Tibial artery (tissue), 4 donors: Measurements from ENCODE around the gene ZFYVE21.

Source experiments
- DNase-seq, 2 donors: peaks; one replicate each; pipeline ENCODE4 v3.0.0-alpha.2; 2019
- H3K27ac ChIP-seq, 2 donors: fragments of 200-600 bp; sonication (generic) in 1 of 2; 1 replicate in 1 of 2; 2 replicates in 1 of 2; pipeline ENCODE4 v1.5.1; 2018 to 2019; ENCODE audit warnings: mild to moderate bottlenecking in 1 of 2
- H3K27me3 ChIP-seq, 2 donors: fragments of 200-600 bp; sonication (generic) in 1 of 2; one replicate each; pipeline versions ENCODE4 v1.5.1 to v1.6.0; 2016 to 2019
- H3K36me3 ChIP-seq, 3 donors: fragments of 200-600 bp; sonication (generic) in 2 of 3; one replicate each; pipeline ENCODE4 v1.5.1; 2016 to 2019; ENCODE audit warnings: mild to moderate bottlenecking in 2 of 3
- H3K4me1 ChIP-seq, 4 donors: fragments of 200-600 bp; sonication (generic) in 2 of 4; 1 replicate in 3 of 4; 2 replicates in 1 of 4; pipeline ENCODE4 v1.5.1; 2016 to 2019
- H3K4me3 ChIP-seq, 2 donors: fragments of 200-600 bp; sonication (generic) in 1 of 2; 1 replicate in 1 of 2; 2 replicates in 1 of 2; pipeline ENCODE4 v1.5.1; 2018 to 2019; ENCODE audit warnings: mild to moderate bottlenecking in 2 of 2
- H3K9me3 ChIP-seq, 3 donors: fragments of 200-600 bp; sonication (generic) in 1 of 3; one replicate each; pipeline ENCODE4 v1.5.1; 2016 to 2019
- intact Hi-C: fragments of 100-400 bp; cut with DNase I; formaldehyde crosslinking; loops from one replicate; pipeline ENCODE4 v1.15.0; 2023; ENCODE audit warnings: low total_unique reads
- TF ChIP-seq, protein P1 (sequence below), 2 experiments: fragments of 200-600 bp in 1 of 2; fragments of 450-650 bp in 1 of 2; IDR thresholded peaks; one replicate each; pipeline ENCODE4 v1.5.1; 2017 to 2019; ENCODE audit warnings: antibody characterized with exemption in 2 of 2, mild to moderate bottlenecking in 1 of 2, moderate library complexity in 1 of 2

The ZFYVE21 gene

DNA sequence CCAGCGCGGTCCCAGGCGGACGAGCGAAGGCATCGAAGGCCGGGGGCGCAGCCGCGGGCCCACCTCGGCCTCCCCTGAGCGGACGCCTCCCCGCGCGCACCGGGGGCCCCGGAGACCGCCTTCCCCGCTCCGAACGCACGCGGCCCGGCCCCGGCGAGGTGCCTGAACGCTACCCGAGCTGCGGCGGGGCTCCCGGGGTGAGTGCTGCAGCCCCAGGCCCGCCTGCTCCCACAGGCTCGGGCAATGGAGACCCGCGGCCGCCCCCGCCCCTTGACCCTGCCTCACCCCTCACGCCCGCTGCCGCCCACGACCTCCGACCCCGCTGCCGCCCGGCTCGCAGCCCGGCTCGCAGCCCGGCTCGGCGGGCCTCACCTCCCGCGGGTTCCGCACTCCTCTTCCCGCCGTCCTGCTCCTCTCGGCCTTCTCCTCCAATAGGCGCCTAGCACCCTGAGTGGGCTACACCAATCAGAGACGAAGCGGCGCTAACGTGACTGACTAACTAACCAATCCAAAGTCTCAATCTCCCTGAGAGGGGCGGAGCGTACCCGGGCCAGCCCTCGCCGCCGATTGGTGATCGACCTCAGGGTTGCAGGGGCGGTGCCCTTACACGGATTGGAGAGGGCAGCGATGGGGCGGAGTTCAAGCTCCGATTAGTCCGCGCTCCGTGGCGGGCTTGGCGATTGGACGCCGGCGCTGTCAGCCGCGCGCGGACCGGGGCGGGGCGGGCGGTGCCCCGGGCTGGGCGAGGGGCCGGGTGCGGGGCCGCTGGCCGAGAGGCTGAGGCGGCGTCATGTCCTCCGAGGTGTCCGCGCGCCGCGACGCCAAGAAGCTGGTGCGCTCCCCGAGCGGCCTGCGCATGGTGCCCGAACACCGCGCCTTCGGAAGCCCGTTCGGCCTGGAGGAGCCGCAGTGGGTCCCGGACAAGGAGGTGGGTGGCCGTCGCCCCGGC is at the start of gene ZFYVE21, which contains the start of gene XRCC3:
TSS of gene ZFYVE21 (plus strand) at position 759 of the 949 bp plus-strand sequence. CDS start at position 791, 32 bp downstream.
TSS of gene XRCC3 (minus strand) at position 400 of the 949 bp plus-strand sequence. CDS start 4,364 bp downstream, outside the sequence.
- intact Hi-C loops = loop anchor here (5.0 kb wide), 1 partner anchor 88 kb away; the partner anchor contains the start of gene KLC1
- peaks cover 0 to 73% (median 62%) of the 10 kb centered on the region in 4 donors for H3K4me1 ChIP-seq

DNA sequence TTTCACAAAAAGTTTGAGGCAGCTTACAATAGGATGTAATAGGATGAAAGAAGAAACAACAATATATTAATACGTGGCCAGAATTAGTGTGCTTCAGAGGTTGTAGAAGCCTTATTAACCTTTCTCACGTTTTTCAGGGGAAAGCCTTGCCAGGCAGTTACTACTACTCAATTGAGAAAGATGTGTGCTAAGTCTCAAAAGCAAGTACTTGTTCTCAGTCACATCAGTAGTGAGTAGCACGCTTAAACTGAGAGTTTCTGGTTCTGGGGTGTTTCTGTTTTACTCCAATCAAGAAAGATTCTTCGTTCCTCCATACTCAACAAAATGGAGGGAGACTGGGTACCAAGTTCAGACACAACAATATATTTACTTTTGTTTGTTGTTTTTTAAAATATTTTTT is 47.9 kb upstream of the ZFYVE21 start:
- intact Hi-C loops = no loop called here
- DNase-seq = no peak
- Histone ChIP-seq H3K4me1 (peaks cover 0 to 25% (median 9%) of the 10 kb centered on the region in 4 donors), H3K36me3 (peaks cover 64 to 93% (median 80%) of the 10 kb centered on the region in 3 donors), H3K9me3 (no peaks in the 10 kb centered on the region), H3K27me3 (no peaks in the 10 kb centered on the region), H3K4me3 (no peak overlapping the region), H3K27ac (no peak overlapping the region)
- TF ChIP-seq, protein P1, sequence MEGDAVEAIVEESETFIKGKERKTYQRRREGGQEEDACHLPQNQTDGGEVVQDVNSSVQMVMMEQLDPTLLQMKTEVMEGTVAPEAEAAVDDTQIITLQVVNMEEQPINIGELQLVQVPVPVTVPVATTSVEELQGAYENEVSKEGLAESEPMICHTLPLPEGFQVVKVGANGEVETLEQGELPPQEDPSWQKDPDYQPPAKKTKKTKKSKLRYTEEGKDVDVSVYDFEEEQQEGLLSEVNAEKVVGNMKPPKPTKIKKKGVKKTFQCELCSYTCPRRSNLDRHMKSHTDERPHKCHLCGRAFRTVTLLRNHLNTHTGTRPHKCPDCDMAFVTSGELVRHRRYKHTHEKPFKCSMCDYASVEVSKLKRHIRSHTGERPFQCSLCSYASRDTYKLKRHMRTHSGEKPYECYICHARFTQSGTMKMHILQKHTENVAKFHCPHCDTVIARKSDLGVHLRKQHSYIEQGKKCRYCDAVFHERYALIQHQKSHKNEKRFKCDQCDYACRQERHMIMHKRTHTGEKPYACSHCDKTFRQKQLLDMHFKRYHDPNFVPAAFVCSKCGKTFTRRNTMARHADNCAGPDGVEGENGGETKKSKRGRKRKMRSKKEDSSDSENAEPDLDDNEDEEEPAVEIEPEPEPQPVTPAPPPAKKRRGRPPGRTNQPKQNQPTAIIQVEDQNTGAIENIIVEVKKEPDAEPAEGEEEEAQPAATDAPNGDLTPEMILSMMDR (IDR thresholded peaks at IDR 0.05) = no peak

More for the DNA sequence above, at the start of gene ZFYVE21, which contains the start of gene XRCC3:
- Histone ChIP-seq H3K27ac (peak within 1 kb of the TSS; percentile 80 to 93), H3K27me3 (no peaks in the 10 kb centered on the region), H3K36me3 (no peaks in the 10 kb centered on the region), H3K4me3 (peak within 1 kb of the TSS; percentile 76 to 94), H3K9me3 (no peaks in the 10 kb centered on the region)
- DNase-seq = peak; percentile 100
- TF ChIP-seq, protein P1 (IDR thresholded peaks at IDR 0.05) = peak in 1 of 2 experiments; percentile 10

DNA sequence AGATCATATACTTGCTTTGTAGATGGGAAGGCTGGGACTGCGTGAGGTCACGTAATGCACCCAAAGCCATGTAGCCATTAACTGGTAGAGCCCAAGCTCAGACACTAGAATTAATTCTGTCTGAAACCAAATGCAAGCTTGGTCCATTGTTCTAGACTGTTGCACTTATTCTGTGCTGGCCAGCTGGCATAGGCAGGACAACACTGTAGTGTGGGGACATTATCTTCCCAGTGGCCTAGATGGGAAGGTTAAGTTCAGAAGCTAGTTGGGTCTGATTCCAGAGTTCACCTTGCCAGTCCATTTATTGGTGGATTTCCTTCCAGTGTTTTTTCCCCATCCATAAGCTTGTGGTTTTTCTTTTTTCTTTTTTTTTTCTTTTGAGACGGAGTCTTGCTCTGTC is 47.5 kb upstream of the ZFYVE21 start:
- H3K4me3 ChIP-seq = no peak overlapping the region
- no peak overlapping the region for H3K27ac ChIP-seq
- H3K27me3 ChIP-seq = no peaks in the 10 kb centered on the region
- no peaks in the 10 kb centered on the region for H3K9me3 ChIP-seq
- TF ChIP-seq, protein P1 (IDR thresholded peaks at IDR 0.05) = no peak
- peaks cover 64 to 93% (median 80%) of the 10 kb centered on the region in 3 donors for H3K36me3 ChIP-seq
- intact Hi-C loops = no loop called here
- DNase-seq = no peak
- peaks cover 0 to 20% (median 9%) of the 10 kb centered on the region in 4 donors for H3K4me1 ChIP-seq

DNA sequence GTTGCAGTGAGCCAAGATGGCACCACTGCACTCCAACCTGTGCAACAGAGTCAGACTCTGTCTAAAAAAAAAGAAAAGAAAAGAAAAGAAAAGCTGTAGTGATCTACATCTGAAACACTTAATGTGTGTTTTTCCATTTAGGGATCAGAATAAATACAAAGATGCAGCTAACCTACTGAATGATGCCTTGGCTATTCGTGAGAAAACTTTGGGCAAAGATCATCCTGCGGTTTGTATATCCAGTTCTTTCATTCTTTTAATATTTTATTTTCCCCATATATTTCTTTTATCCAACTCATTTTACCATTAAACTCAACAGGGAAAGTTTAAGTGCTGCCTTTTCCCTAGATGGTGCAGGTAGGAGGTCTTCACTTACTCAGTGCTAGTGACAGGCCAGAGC is 46.2 kb upstream of the ZFYVE21 start:
- no peak for DNase-seq

DNA sequence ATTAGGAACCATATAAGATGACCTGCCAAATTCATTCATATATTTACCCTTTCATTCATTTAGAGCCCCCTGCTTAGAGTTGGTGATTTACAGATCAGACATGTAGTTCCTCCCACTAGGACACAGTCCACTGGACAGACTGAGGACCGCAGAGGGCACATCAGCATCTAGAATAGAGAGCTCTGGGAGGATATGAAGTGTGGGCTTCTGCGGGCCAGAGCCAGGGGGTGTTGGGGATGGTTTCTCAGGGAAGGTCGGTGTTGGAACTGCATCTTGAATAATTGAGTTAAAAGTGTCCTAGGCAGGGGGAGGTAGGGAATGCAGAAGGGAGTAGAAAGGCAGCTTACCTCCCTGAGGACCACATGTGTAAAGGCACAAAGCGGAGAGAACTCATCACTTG is 43.7 kb upstream of the ZFYVE21 start:
- intact Hi-C loops = no loop called here
- Histone ChIP-seq H3K4me1 (no peaks in the 10 kb centered on the region), H3K36me3 (peaks cover 97 to 100% (median 98%) of the 10 kb centered on the region in 3 donors), H3K4me3 (no peak overlapping the region), H3K9me3 (no peaks in the 10 kb centered on the region), H3K27ac (no peak overlapping the region), H3K27me3 (no peaks in the 10 kb centered on the region)
- TF ChIP-seq, protein P1 (IDR thresholded peaks at IDR 0.05) = no peak
- DNase-seq = no peak

More for the DNA sequence above, 46.2 kb upstream of the ZFYVE21 start:
- no peaks in the 10 kb centered on the region for H3K9me3 ChIP-seq
- peaks cover 71 to 95% (median 81%) of the 10 kb centered on the region in 3 donors for H3K36me3 ChIP-seq
- intact Hi-C loops = no loop called here
- no peak overlapping the region for H3K27ac ChIP-seq
- H3K27me3 ChIP-seq = no peaks in the 10 kb centered on the region
- TF ChIP-seq, protein P1 (IDR thresholded peaks at IDR 0.05) = no peak
- peaks cover 0 to 8% (median 0%) of the 10 kb centered on the region in 4 donors for H3K4me1 ChIP-seq
- H3K4me3 ChIP-seq = no peak overlapping the region
